M059J (cell line): ENCODE results near the gene TMEM59. TPM values are rescaled to one million over a fixed set of nuclear protein-coding genes. Genes with fewer than 3 reads are reported as not detected.
A peak's percentile ranks its signal among the peaks of the same experiment; 100 is the strongest.

ENCODE experiments used
- DNase-seq: peaks from one replicate; pipeline ENCODE4 v3.0.0-alpha.2; 2012; ENCODE audit warnings: low read depth
- total RNA-seq: library from RNA; depleted of rRNA; stranded (reverse); fragments of >200 nt; shearing (Covaris generic); gene quantifications from 2 replicates; pipeline ENCODE4 v1.2.3, GENCODE V29; 2014; rRNA removed

The TMEM59 gene
- total RNA-seq, 1 experiment from 2014 or later = 619 TPM

- no peak for DNase-seq
Observed at GRCh38 chr1:53984726-53985125, 68.3 kb downstream of the TMEM59 start.

- no peak for DNase-seq
Observed at GRCh38 chr1:53982763-53983104, 70.3 kb downstream of the TMEM59 start.

GRCh38 chr1:53982034-53982762 lies 70.8 kb downstream of the TMEM59 start:
- DNase-seq = peak; percentile 56

GRCh38 chr1:53981220-53981619 lies 71.8 kb downstream of the TMEM59 start:
- DNase-seq = no peak

- no peak for DNase-seq
Observed at GRCh38 chr1:53979712-53980450, 73.1 kb downstream of the TMEM59 start.

Other genes with a start within 250 kb of the TMEM59 start
- 34.0 and 48.1 TPM in 2 replicates for gene NDC1, start 214.9 kb downstream of the TMEM59 start, total RNA-seq
- 32.5 and 38.1 TPM in 2 replicates for gene YIPF1, start 163.4 kb downstream of the TMEM59 start, total RNA-seq
- gene DIO1, start 159.0 kb downstream of the TMEM59 start, total RNA-seq = not detected in 2 replicates
- 62.7 and 95.9 TPM in 2 replicates for gene IFT25, start 107.5 kb downstream of the TMEM59 start, total RNA-seq
- gene LRRC42, start 106.9 kb downstream of the TMEM59 start, total RNA-seq = 53.0 and 59.3 TPM in 2 replicates
- not detected in 2 replicates for gene LDLRAD1, start 35.0 kb downstream of the TMEM59 start, total RNA-seq
- 2.0 and 3.1 TPM in 2 replicates for gene TCEANC2, start 404 bp upstream of the TMEM59 start, total RNA-seq
- not detected in 2 replicates for gene CDCP2, start 99.8 kb upstream of the TMEM59 start, total RNA-seq
- 4.5 and 6.5 TPM in 2 replicates for gene CYB5RL, start 146.8 kb upstream of the TMEM59 start, total RNA-seq
- 156 and 184 TPM in 2 replicates for gene MRPL37, start 147.0 kb upstream of the TMEM59 start, total RNA-seq